H1 (cell line): ENCODE data around the gene CELF2. TPM values are rescaled to one million over a fixed set of nuclear protein-coding genes. Genes with fewer than 3 reads are reported as not detected.

Source experiments
- CTCF ChIA-PET: fragments of 300-600 bp; sonication (Branson Sonifier 250); formaldehyde crosslinking; loops from one replicate; lab custom pipeline; 2021; ENCODE audit not compliant: partially characterized antibody; lab: Charles Lee
- POLR2A ChIA-PET: fragments of 300-600 bp; sonication (Branson Sonifier 250); formaldehyde crosslinking; loops from one replicate; lab custom pipeline; 2021; ENCODE audit warnings: inconsistent platforms; ENCODE audit not compliant: partially characterized antibody; lab: Charles Lee
- DNase-seq, 2 experiments: peaks; one replicate each; pipeline versions ENCODE4 v3.0.0 to v3.0.0-alpha.2; 2010 to 2022; ENCODE audit warnings: low spot score in 2 of 2, low read depth in 1 of 2, mixed read lengths in 1 of 2
- FAIRE-seq: peaks from 2 replicates; lab custom pipeline; 2011; peaks lifted over from hg19 to GRCh38; lab: Jason Lieb, UNC
- H2AFZ ChIP-seq: 2 replicates; pipeline ENCODE4 v1.8.1; 2012; ENCODE audit warnings: low read length, inconsistent platforms
- H2AK5ac ChIP-seq: 2 replicates; pipeline ENCODE4 v1.6.1; 2013; ENCODE audit warnings: low read depth, low read length
- H2BK120ac ChIP-seq: replicated peaks from 2 replicates; pipeline ENCODE3; 2013; ENCODE audit warnings: low read depth, low read length, inconsistent platforms
- H2BK12ac ChIP-seq: 2 replicates; pipeline ENCODE4 v1.6.1; 2013; ENCODE audit warnings: low read depth, low read length
- H2BK15ac ChIP-seq: 2 replicates; pipeline ENCODE4 v1.6.1; 2013; ENCODE audit warnings: low read length
- H2BK20ac ChIP-seq: 2 replicates; pipeline ENCODE4 v1.6.1; 2013; ENCODE audit warnings: low read length
- H2BK5ac ChIP-seq: 2 replicates; pipeline ENCODE4 v1.6.1; 2013; ENCODE audit warnings: low read depth, low read length
- H3K14ac ChIP-seq: 2 replicates; pipeline ENCODE4 v1.6.1; 2013; ENCODE audit warnings: inconsistent platforms; ENCODE audit not compliant: insufficient read length
- H3K18ac ChIP-seq: 2 replicates; pipeline ENCODE4 v1.6.1; 2013; ENCODE audit warnings: low read length; ENCODE audit errors: extremely low read depth
- H3K23ac ChIP-seq: 2 replicates; pipeline ENCODE4 v1.6.1; 2013; ENCODE audit warnings: inconsistent platforms; ENCODE audit not compliant: insufficient read length
- H3K23me2 ChIP-seq: 2 replicates; pipeline ENCODE4 v1.6.1; 2013; ENCODE audit warnings: low read depth, low read length
- H3K27ac ChIP-seq: 2 replicates; pipeline ENCODE4 v1.6.1; 2011; ENCODE audit warnings: low read depth, low read length, inconsistent platforms
- H3K27me3 ChIP-seq, 4 experiments: replicated peaks in 1 of 4; 1 replicate in 1 of 4; 2 replicates in 3 of 4; pipeline versions ENCODE4 v1.6.1 to v1.8.1; 2011 to 2013; ENCODE audit warnings: low read length in 3 of 4, mild to moderate bottlenecking in 3 of 4, inconsistent platforms in 2 of 4, mixed read lengths in 2 of 4, moderate library complexity in 1 of 4; ENCODE audit not compliant: control insufficient read depth in 3 of 4, insufficient read depth in 3 of 4; ENCODE audit errors: extremely low read depth in 1 of 4
- H3K36me3 ChIP-seq, 4 experiments: 2 replicates each; pipeline versions ENCODE4 v1.6.1 to v1.8.1; 2011 to 2013; ENCODE audit warnings: mild to moderate bottlenecking in 4 of 4, low read length in 3 of 4, moderate library complexity in 2 of 4, control low read depth in 1 of 4, inconsistent platforms in 1 of 4; ENCODE audit not compliant: insufficient read depth in 4 of 4, control insufficient read depth in 2 of 4
- H3K4ac ChIP-seq: replicated peaks from 2 replicates; pipeline ENCODE3; 2013; ENCODE audit warnings: low read length, low read depth, mixed read lengths, inconsistent platforms; ENCODE audit not compliant: insufficient read length
- H3K4me1 ChIP-seq, 4 experiments: replicated peaks in 1 of 4; 1 replicate in 1 of 4; 2 replicates in 3 of 4; pipeline versions ENCODE4 v1.6.1 to v1.8.1; 2011 to 2013; ENCODE audit warnings: low read length in 3 of 4, inconsistent platforms in 2 of 4, mixed read lengths in 1 of 4; ENCODE audit not compliant: insufficient read depth in 4 of 4, control insufficient read depth in 3 of 4
- H3K4me2 ChIP-seq, 2 experiments: 2 replicates each; pipeline versions ENCODE4 v1.6.1 to v1.8.1; 2011 to 2013; ENCODE audit warnings: low read depth in 2 of 2, low read length in 2 of 2, control low read depth in 1 of 2, inconsistent platforms in 1 of 2, mild to moderate bottlenecking in 1 of 2; ENCODE audit not compliant: insufficient read depth in 1 of 2
- H3K4me3 ChIP-seq, 4 experiments: fragments of 200-600, 300-600 bp in 1 of 4; sonication (generic), shearing (Covaris generic), sonication (Bioruptor Twin) in 1 of 4; 2 replicates each; pipeline versions ENCODE4 v1.5.1 to v1.8.1; 2011 to 2016; ENCODE audit warnings: low read length in 4 of 4, low read depth in 3 of 4, control low read depth in 2 of 4, inconsistent platforms in 2 of 4, mild to moderate bottlenecking in 2 of 4, mixed read lengths in 1 of 4, moderate library complexity in 1 of 4; ENCODE audit not compliant: insufficient read depth in 2 of 4; ENCODE audit errors: extremely low read depth in 1 of 4
- H3K56ac ChIP-seq: replicated peaks from 2 replicates; pipeline ENCODE3; 2013; ENCODE audit warnings: low read depth, mild to moderate bottlenecking, mixed read lengths, low read length, inconsistent platforms; ENCODE audit not compliant: insufficient read length
- H3K79me1 ChIP-seq: 2 replicates; pipeline ENCODE4 v1.6.1; 2013; ENCODE audit warnings: low read depth, low read length, control low read depth
- H3K79me2 ChIP-seq, 2 experiments: 2 replicates each; pipeline versions ENCODE4 v1.6.1 to v1.8.1; 2012 to 2013; ENCODE audit warnings: low read length in 2 of 2, mild to moderate bottlenecking in 2 of 2, inconsistent platforms in 1 of 2; ENCODE audit not compliant: insufficient read depth in 2 of 2, control insufficient read depth in 1 of 2
- H3K9ac ChIP-seq, 4 experiments: replicated peaks in 1 of 4; 1 replicate in 1 of 4; 2 replicates in 3 of 4; pipeline versions ENCODE4 v1.6.1 to v1.8.1; 2011 to 2013; ENCODE audit warnings: low read depth in 3 of 4, low read length in 3 of 4, control low read depth in 2 of 4, mild to moderate bottlenecking in 2 of 4, moderate library complexity in 2 of 4, inconsistent platforms in 1 of 4; ENCODE audit errors: extremely low read depth in 1 of 4
- H3K9me3 ChIP-seq, 2 experiments: 2 replicates each; pipeline versions ENCODE4 v1.6.1 to v1.8.1; 2012 to 2013; ENCODE audit warnings: mild to moderate bottlenecking in 2 of 2, moderate library complexity in 2 of 2, control low read depth in 1 of 2, inconsistent platforms in 1 of 2, low read depth in 1 of 2, low read length in 1 of 2, mixed read lengths in 1 of 2; ENCODE audit not compliant: insufficient read depth in 2 of 2
- H4K20me1 ChIP-seq, 2 experiments: replicated peaks in 1 of 2; 2 replicates each; pipeline versions ENCODE3 to v1.8.1; 2011 to 2013; ENCODE audit warnings: inconsistent platforms in 2 of 2, low read length in 2 of 2, mild to moderate bottlenecking in 1 of 2; ENCODE audit not compliant: insufficient read depth in 2 of 2, control insufficient read depth in 1 of 2
- H4K5ac ChIP-seq: 2 replicates; pipeline ENCODE4 v1.6.1; 2013; ENCODE audit warnings: low read length, low read depth, mixed read lengths, inconsistent platforms; ENCODE audit not compliant: insufficient read length
- H4K8ac ChIP-seq: 2 replicates; pipeline ENCODE4 v1.8.0; 2013; ENCODE audit warnings: mild to moderate bottlenecking, moderate library complexity, low read length, inconsistent platforms; ENCODE audit not compliant: insufficient read depth; ENCODE audit errors: extremely low read depth
- H4K91ac ChIP-seq: replicated peaks from 2 replicates; pipeline ENCODE3; 2013; ENCODE audit warnings: low read length, mixed read lengths, inconsistent platforms; ENCODE audit not compliant: insufficient read length
- CREB1 ChIP-seq: IDR thresholded peaks from 2 replicates; pipeline ENCODE4 v1.6.1; 2012; ENCODE audit warnings: inconsistent platforms
- EP300 ChIP-seq, 2 experiments: IDR thresholded peaks; 1 replicate in 1 of 2; 2 replicates in 1 of 2; pipeline ENCODE4 v1.6.1; 2011 to 2012; ENCODE audit warnings: low read depth in 2 of 2, low read length in 2 of 2, mild to moderate bottlenecking in 2 of 2, borderline replicate concordance in 1 of 2, inconsistent platforms in 1 of 2, moderate library complexity in 1 of 2
- WGBS, 2 experiments: shearing (Covaris generic) in 1 of 2; methylation state at CpG; one replicate each; pipeline versions ENCODE4 v1.1.6 to v1.1.7; 2013 to 2015; ENCODE audit warnings: low lambda C conversion rate in 2 of 2, mixed read lengths in 2 of 2, inconsistent platforms in 1 of 2, low coverage in 1 of 2, missing lambda C conversion rate in 1 of 2; ENCODE audit not compliant: insufficient replicate concordance in 2 of 2, insufficient coverage in 1 of 2, insufficient read length in 1 of 2; ENCODE audit errors: extremely low coverage in 1 of 2, missing lambda C conversion rate in 1 of 2; 5-methylcytosine and 5-hydroxymethylcytosine counted together
- polyA plus RNA-seq, 7 experiments: library from polyadenylated mRNA; depleted of rRNA in 3 of 7; stranded (reverse) in 5 of 7; unstranded in 2 of 7; fragments of >200 nt in 5 of 7; fragments of 200-250 nt in 2 of 7; gene quantifications; 1 replicate in 5 of 7; 2 replicates in 1 of 7; 4 replicates in 1 of 7; pipeline versions ENCODE4 v1.2.1 to v1.2.3, GENCODE V29; 2011 to 2013; ENCODE audit warnings: missing spikeins in 2 of 7, mixed read lengths in 2 of 7
- total RNA-seq: library from RNA; stranded (reverse); fragmentation: NEBNext Ultra II Directional; extraction: Animal tissue kit (Norgen Biotek cat#: 25700); gene quantifications from 2 replicates; pipeline ENCODE4 v1.2.1, GENCODE V29; 2021

Gene CELF2
- total and polyA plus RNA-seq, 2 of the 8 experiments (the other 6 are each of a cell fraction or from before 2014, with no cell fraction given): 18.3 to 22.7 TPM

DNA sequence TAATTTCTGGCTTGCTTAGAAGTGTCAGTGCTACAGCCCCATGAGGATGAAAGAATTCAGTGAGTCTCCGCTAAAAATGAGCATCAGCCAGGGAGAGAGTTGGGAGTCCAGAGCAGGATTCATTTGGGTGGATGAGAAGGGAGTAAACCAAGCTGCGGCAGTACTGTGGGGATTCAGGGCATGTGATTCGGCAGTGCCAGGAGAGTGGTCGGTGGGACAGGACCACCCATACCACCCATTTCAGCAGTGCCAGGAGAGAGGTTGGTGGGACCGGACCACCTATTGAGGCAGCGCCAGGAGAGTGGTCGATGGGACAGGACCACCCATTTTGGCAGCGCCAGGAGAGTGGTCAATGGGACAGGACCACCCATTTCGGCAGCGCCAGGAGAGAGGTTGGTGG is 144.2 kb downstream of the CELF2 start:
- Histone ChIP-seq H2BK12ac (no peak overlapping the region), H3K9ac (no peak overlapping the region), H2BK120ac (no peak overlapping the region), H4K8ac (no peak overlapping the region), H3K23me2 (peaks cover 12% of the 10 kb centered on the region; the same call in 1 of the 2 replicates), H4K5ac (no peak overlapping the region), H3K56ac (no peak overlapping the region), H3K27ac (no peak overlapping the region), H3K4me3 (no peak overlapping the region), H3K4me2 (no peak overlapping the region), H2AK5ac (no peak overlapping the region), H4K20me1 (no peaks in the 10 kb centered on the region), H3K27me3 (no peaks in the 10 kb centered on the region; a peak in 1 of 7 replicates), H3K18ac (no peak overlapping the region), H3K9me3 (peaks cover 4% of the 10 kb centered on the region in 2 experiments; a peak in 2 of 4 replicates), H2BK20ac (no peak overlapping the region), H2BK5ac (no peak overlapping the region), H3K23ac (no peak overlapping the region), H2AFZ (no peak overlapping the region), H4K91ac (no peak overlapping the region), H3K36me3 (no peaks in the 10 kb centered on the region), H3K14ac (no peak overlapping the region), H3K79me1 (no peaks in the 10 kb centered on the region), H2BK15ac (no peak overlapping the region), H3K79me2 (no peaks in the 10 kb centered on the region), H3K4ac (no peak overlapping the region), H3K4me1 (peaks cover 3 to 21% (median 9%) of the 10 kb centered on the region in 4 experiments; a peak in 6 of 7 replicates)
- no peak for FAIRE-seq
- 98% methylated on average over 10 of the region's 10 CpGs; no CpG with 5 or more reads in 1 of the 2 experiments for WGBS, 2 experiments
- peak in 1 of 2 experiments; percentile 33 for DNase-seq
- ChIA-PET CTCF (no interaction called here), POLR2A (no interaction called here)
- no peak for TF ChIP-seq CREB1
- TF ChIP-seq EP300 (IDR thresholded peaks at IDR 0.05; ENCODE audit: borderline replicate concordance in 1 of 2, low read depth in 2 of 2, low read length in 2 of 2): peak in 1 of 2 experiments; percentile 74; a peak in 1 of 3 replicates
